ENCODE results near the gene LTBP1. TPM values are rescaled to one million over a fixed set of nuclear protein-coding genes. Genes with fewer than 3 reads are reported as not detected.

The LTBP1 gene
- total and polyA plus RNA-seq, 2 donors (not counting 1 experiment from before 2014, with no cell fraction given), result 0.69 TPM; not detected in 1

DNA sequence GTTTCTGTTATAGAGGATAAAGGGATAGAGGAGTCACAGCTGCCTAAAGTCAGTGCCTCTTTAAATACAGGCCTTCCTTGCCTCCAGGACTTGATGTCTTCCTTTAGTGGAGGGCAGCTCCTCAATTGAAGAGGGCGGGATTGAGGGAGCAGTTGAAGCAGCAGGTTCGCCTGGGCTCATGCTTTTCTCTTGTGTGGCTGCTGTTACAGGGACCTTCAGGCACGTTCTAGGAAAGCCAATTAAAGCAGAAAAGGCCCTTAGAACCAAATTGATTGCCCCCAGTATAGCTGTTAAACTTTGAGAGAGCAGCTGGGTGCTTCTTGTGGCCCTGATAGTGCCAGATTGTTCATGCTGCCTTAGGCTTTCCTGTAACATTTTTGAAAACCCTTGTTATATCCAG lies 42.0 kb upstream of the LTBP1 start:
- CTCF ChIA-PET, result no interaction called here
- no peak for DNase-seq
- POLR2A ChIA-PET, result no interaction called here
- Mint-ChIP-seq H3K27ac (no peak overlapping the region), H3K27me3 (peaks cover 10% of the 10 kb centered on the region), H3K4me3 (no peak overlapping the region), H3K4me1 (no peaks in the 10 kb centered on the region), H3K9me3 (ENCODE audit: insufficient read depth) (no peaks in the 10 kb centered on the region)
- Histone ChIP-seq H3K4me3 (ENCODE audit: control extremely low read depth in 1 of 5, extremely low read depth in 1 of 5, insufficient read depth in 1 of 5, low read depth in 2 of 5, low read length in 4 of 5) (no peak overlapping the region), H3K9me3 (ENCODE audit: control extremely low read depth in 1 of 3, control insufficient read depth in 2 of 3, insufficient read depth in 1 of 3, low read length in 2 of 3) (peaks cover 0 to 5% (median 0%) of the 10 kb centered on the region in 3 donors), H3K27ac (ENCODE audit: low read length in 2 of 2) (no peak overlapping the region), H2AFZ (ENCODE audit: insufficient read depth, low read depth, low read length, poor library complexity, severe bottlenecking) (no peak overlapping the region), H3K4me2 (replicated peaks; ENCODE audit: low read depth, low read length, poor library complexity, severe bottlenecking) (no peak overlapping the region), H3K4me1 (ENCODE audit: control insufficient read depth in 2 of 2, insufficient read depth in 2 of 2, low read length in 2 of 2) (no peaks in the 10 kb centered on the region), H3K79me2 (ENCODE audit: control insufficient read depth, insufficient read depth, low read length) (no peaks in the 10 kb centered on the region), H4K20me1 (ENCODE audit: control insufficient read depth, insufficient read depth, low read length, poor library complexity, severe bottlenecking) (no peaks in the 10 kb centered on the region), H3K9ac (ENCODE audit: low read length) (no peak overlapping the region), H3K27me3 (replicated peaks in 1 of 4; ENCODE audit: control extremely low read depth in 1 of 4, control insufficient read depth in 3 of 4, insufficient read depth in 4 of 4, low read length in 3 of 4) (peaks cover 0 to 2% (median 0%) of the 10 kb centered on the region in 4 experiments), H3K36me3 (replicated peaks in 1 of 2; ENCODE audit: control extremely low read depth in 1 of 2, control insufficient read depth in 1 of 2, extremely low read depth in 1 of 2, insufficient read depth in 2 of 2, low read length in 1 of 2) (no peaks in the 10 kb centered on the region)
- ATAC-seq (ENCODE audit: low read depth), result no peak
- intact Hi-C loops (cut with micrococcal nuclease), result no loop called here
- TF ChIP-seq, protein P1, sequence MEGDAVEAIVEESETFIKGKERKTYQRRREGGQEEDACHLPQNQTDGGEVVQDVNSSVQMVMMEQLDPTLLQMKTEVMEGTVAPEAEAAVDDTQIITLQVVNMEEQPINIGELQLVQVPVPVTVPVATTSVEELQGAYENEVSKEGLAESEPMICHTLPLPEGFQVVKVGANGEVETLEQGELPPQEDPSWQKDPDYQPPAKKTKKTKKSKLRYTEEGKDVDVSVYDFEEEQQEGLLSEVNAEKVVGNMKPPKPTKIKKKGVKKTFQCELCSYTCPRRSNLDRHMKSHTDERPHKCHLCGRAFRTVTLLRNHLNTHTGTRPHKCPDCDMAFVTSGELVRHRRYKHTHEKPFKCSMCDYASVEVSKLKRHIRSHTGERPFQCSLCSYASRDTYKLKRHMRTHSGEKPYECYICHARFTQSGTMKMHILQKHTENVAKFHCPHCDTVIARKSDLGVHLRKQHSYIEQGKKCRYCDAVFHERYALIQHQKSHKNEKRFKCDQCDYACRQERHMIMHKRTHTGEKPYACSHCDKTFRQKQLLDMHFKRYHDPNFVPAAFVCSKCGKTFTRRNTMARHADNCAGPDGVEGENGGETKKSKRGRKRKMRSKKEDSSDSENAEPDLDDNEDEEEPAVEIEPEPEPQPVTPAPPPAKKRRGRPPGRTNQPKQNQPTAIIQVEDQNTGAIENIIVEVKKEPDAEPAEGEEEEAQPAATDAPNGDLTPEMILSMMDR (IDR thresholded peaks at IDR 0.05), result no peak
- no peak for TF ChIP-seq EZH2 (IDR thresholded peaks at IDR 0.05; ENCODE audit: borderline replicate concordance, insufficient read depth, low read depth, low read length, poor library complexity, severe bottlenecking)
- WGBS (ENCODE audit: insufficient coverage), result 79% methylated on average over 3 of the region's 3 CpGs

GRCh38 chr2:32905270-32905669 lies 41.5 kb upstream of the LTBP1 start:
- intact Hi-C loops (cut with micrococcal nuclease), result no loop called here
- Mint-ChIP-seq H3K9me3 (ENCODE audit: insufficient read depth) (no peaks in the 10 kb centered on the region), H3K27ac (no peak overlapping the region), H3K4me3 (no peak overlapping the region), H3K27me3 (peaks cover 10% of the 10 kb centered on the region), H3K4me1 (no peaks in the 10 kb centered on the region)
- DNase-seq (no peak), ATAC-seq (ENCODE audit: low read depth) (no peak)
- WGBS (ENCODE audit: insufficient coverage), result 92% methylated on average over 1 of the region's 3 CpGs
- Histone ChIP-seq H2AFZ (ENCODE audit: insufficient read depth, low read depth, low read length, poor library complexity, severe bottlenecking) (no peak overlapping the region), H3K9me3 (ENCODE audit: control extremely low read depth in 1 of 3, control insufficient read depth in 2 of 3, insufficient read depth in 1 of 3, low read length in 2 of 3) (peaks cover 0 to 5% (median 0%) of the 10 kb centered on the region in 3 donors), H3K9ac (ENCODE audit: low read length) (no peak overlapping the region), H3K27me3 (replicated peaks in 1 of 4; ENCODE audit: control extremely low read depth in 1 of 4, control insufficient read depth in 3 of 4, insufficient read depth in 4 of 4, low read length in 3 of 4) (peaks cover 0 to 2% (median 0%) of the 10 kb centered on the region in 4 experiments), H3K4me2 (replicated peaks; ENCODE audit: low read depth, low read length, poor library complexity, severe bottlenecking) (no peak overlapping the region), H3K27ac (ENCODE audit: low read length in 2 of 2) (no peak overlapping the region), H3K4me3 (ENCODE audit: control extremely low read depth in 1 of 5, extremely low read depth in 1 of 5, insufficient read depth in 1 of 5, low read depth in 2 of 5, low read length in 4 of 5) (no peak overlapping the region), H3K4me1 (ENCODE audit: control insufficient read depth in 2 of 2, insufficient read depth in 2 of 2, low read length in 2 of 2) (no peaks in the 10 kb centered on the region), H3K79me2 (ENCODE audit: control insufficient read depth, insufficient read depth, low read length) (no peaks in the 10 kb centered on the region), H4K20me1 (ENCODE audit: control insufficient read depth, insufficient read depth, low read length, poor library complexity, severe bottlenecking) (no peaks in the 10 kb centered on the region), H3K36me3 (replicated peaks in 1 of 2; ENCODE audit: control extremely low read depth in 1 of 2, control insufficient read depth in 1 of 2, extremely low read depth in 1 of 2, insufficient read depth in 2 of 2, low read length in 1 of 2) (no peaks in the 10 kb centered on the region)
- TF ChIP-seq, protein P1 (IDR thresholded peaks at IDR 0.05), result no peak
- no peak for TF ChIP-seq EZH2 (IDR thresholded peaks at IDR 0.05; ENCODE audit: borderline replicate concordance, insufficient read depth, low read depth, low read length, poor library complexity, severe bottlenecking)
- ChIA-PET CTCF (no interaction called here), POLR2A (no interaction called here)
